Parathyroid adenoma (tissue), 2 donors: ENCODE data around the gene GABPA.

Experiments
- H2AFZ ChIP-seq: fragments of 300-600 bp; sonication (generic); one replicate; pipeline ENCODE4 v1.7.0; 2017; ENCODE audit warnings: antibody characterized with exemption, mild to moderate bottlenecking
- H3K27ac ChIP-seq: fragments of 300-600 bp; sonication (generic); one replicate; pipeline ENCODE4 v1.7.0; 2017
- H3K27me3 ChIP-seq: fragments of 300-600 bp; sonication (generic); one replicate; pipeline ENCODE4 v1.7.0; 2017; ENCODE audit warnings: low read length; ENCODE audit not compliant: control insufficient read depth, insufficient read depth
- H3K36me3 ChIP-seq: fragments of 300-600 bp; sonication (generic); one replicate; pipeline ENCODE4 v1.7.0; 2017; ENCODE audit warnings: low read length; ENCODE audit not compliant: control insufficient read depth, insufficient read depth
- H3K4me1 ChIP-seq: fragments of 300-600 bp; sonication (generic); one replicate; pipeline ENCODE4 v1.7.0; 2017; ENCODE audit warnings: control low read depth
- H3K4me2 ChIP-seq: fragments of 300-600 bp; sonication (generic); one replicate; pipeline ENCODE4 v1.7.0; 2017; ENCODE audit warnings: low read length
- H3K4me3 ChIP-seq: fragments of 300-600 bp; sonication (generic); one replicate; pipeline ENCODE4 v1.7.0; 2017; ENCODE audit warnings: low read depth, low read length
- H3K79me2 ChIP-seq: fragments of 300-600 bp; sonication (generic); one replicate; pipeline ENCODE4 v1.7.0; 2017; ENCODE audit warnings: control low read depth
- H3K9ac ChIP-seq: fragments of 300-600 bp; sonication (generic); one replicate; pipeline ENCODE4 v1.7.0; 2017; ENCODE audit warnings: mild to moderate bottlenecking
- H3K9me3 ChIP-seq: fragments of 300-600 bp; sonication (generic); one replicate; pipeline ENCODE4 v1.7.0; 2017; ENCODE audit warnings: low read length; ENCODE audit not compliant: control insufficient read depth
- TF ChIP-seq, protein P1 (sequence below): fragments of 300-600 bp; sonication (generic); IDR thresholded peaks from one replicate; pipeline ENCODE4 v1.7.0; 2017; ENCODE audit warnings: antibody characterized with exemption, mild to moderate bottlenecking
- donor health status: primary hyperparathyroidism.

The GABPA gene

DNA sequence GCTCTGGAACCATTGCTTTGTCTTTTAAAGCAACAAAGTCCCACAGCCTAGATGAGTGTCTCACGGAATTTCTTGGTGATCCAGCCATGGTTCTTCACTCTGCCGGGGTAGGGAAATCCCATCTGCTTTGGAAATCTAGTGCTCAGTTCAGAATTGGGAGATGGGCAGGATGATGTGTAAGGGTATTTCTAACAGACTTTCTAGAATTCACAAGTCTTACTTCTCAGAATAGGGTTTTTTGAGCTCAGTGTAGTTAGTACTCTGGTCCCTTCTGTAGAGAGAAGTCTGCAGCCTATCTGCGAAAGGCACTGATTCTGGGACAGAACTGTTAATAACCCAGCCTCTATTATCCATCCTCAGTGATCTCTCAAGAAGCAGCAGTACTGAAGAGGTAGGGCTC, 25.3 kb downstream of the GABPA start:
- Histone ChIP-seq H3K27ac (no peak overlapping the region), H3K9ac (no peak overlapping the region), H3K79me2 (no peaks in the 10 kb centered on the region), H3K9me3 (no peaks in the 10 kb centered on the region), H3K36me3 (no peaks in the 10 kb centered on the region), H3K4me2 (no peak overlapping the region), H3K27me3 (no peaks in the 10 kb centered on the region), H3K4me3 (no peak overlapping the region), H2AFZ (no peak overlapping the region), H3K4me1 (no peaks in the 10 kb centered on the region)
- TF ChIP-seq, protein P1, sequence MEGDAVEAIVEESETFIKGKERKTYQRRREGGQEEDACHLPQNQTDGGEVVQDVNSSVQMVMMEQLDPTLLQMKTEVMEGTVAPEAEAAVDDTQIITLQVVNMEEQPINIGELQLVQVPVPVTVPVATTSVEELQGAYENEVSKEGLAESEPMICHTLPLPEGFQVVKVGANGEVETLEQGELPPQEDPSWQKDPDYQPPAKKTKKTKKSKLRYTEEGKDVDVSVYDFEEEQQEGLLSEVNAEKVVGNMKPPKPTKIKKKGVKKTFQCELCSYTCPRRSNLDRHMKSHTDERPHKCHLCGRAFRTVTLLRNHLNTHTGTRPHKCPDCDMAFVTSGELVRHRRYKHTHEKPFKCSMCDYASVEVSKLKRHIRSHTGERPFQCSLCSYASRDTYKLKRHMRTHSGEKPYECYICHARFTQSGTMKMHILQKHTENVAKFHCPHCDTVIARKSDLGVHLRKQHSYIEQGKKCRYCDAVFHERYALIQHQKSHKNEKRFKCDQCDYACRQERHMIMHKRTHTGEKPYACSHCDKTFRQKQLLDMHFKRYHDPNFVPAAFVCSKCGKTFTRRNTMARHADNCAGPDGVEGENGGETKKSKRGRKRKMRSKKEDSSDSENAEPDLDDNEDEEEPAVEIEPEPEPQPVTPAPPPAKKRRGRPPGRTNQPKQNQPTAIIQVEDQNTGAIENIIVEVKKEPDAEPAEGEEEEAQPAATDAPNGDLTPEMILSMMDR, result no peak

DNA sequence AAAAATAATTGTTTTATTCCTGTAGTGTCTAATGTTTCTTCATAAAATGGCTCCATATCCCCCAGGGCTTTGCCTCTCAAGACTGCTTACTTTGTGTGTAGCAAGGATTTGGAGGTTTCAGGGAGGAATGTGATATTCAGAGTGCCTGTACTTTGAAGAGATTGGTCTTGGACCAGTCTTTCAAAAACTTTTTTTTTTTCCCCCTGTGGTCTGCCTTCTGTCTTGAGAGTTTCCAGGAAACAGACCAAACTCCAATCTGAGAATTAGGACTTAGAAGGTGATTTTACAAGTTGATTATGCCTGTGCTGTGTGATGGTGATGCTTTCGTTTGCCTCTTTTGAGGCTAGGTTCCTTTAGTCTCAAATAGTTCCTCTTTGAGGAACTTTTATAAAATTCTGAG, 25.9 kb downstream of the GABPA start:
- Histone ChIP-seq H3K36me3 (no peaks in the 10 kb centered on the region), H2AFZ (no peak overlapping the region), H3K4me3 (no peak overlapping the region), H3K27me3 (no peaks in the 10 kb centered on the region), H3K9me3 (no peaks in the 10 kb centered on the region), H3K4me1 (no peaks in the 10 kb centered on the region), H3K9ac (no peak overlapping the region), H3K4me2 (no peak overlapping the region), H3K79me2 (no peaks in the 10 kb centered on the region), H3K27ac (no peak overlapping the region)
- TF ChIP-seq, protein P1, result no peak

DNA sequence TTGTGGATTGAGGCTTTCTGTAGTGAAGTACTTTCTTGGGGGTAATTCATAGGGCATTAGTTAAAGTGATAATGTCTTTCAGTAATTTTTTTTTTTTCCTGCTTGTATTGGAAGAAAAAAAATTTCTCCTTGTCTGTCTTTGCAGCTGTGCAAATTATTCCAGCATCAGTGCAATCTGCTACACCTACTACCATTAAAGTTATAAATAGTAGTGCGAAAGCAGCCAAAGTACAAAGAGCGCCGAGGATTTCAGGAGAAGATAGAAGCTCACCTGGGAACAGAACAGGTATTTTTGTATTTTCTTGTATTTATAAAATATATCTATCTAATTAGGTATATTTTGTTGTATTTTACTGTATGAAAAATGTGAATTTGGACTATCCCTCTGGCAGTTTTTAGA, 29.3 kb downstream of the GABPA start:
- Histone ChIP-seq H3K27me3 (no peaks in the 10 kb centered on the region), H3K36me3 (no peaks in the 10 kb centered on the region), H3K4me3 (no peak overlapping the region), H2AFZ (no peak overlapping the region), H3K4me2 (no peak overlapping the region), H3K79me2 (no peaks in the 10 kb centered on the region), H3K4me1 (no peaks in the 10 kb centered on the region), H3K9me3 (no peaks in the 10 kb centered on the region), H3K9ac (no peak overlapping the region), H3K27ac (no peak overlapping the region)
- TF ChIP-seq, protein P1, result no peak

DNA sequence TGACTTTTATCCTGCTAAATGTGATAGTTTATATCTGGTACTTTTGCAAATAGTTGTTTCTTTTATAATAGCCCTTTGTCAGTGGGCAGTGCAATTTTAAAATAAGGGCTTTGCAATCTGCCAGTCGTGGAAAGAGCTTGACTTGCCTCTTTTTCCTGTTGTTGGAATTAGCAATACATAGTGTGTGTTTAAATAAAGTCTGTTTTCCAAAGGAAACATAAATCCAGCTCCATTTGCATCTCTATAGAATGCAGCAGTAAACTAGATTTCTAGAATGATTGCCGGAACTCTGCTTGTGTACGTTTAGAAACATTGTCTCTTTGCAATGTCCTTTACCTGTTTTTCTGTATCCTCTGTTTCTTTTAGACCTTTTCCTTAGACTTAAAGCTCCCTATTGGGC, 33.1 kb downstream of the GABPA start:
- H3K36me3 ChIP-seq, result no peaks in the 10 kb centered on the region
- H3K9me3 ChIP-seq, result no peaks in the 10 kb centered on the region
- H3K4me2 ChIP-seq, result no peak overlapping the region
- H3K27me3 ChIP-seq, result no peaks in the 10 kb centered on the region
- no peaks in the 10 kb centered on the region for H3K79me2 ChIP-seq
- H2AFZ ChIP-seq, result no peak overlapping the region
- H3K9ac ChIP-seq, result no peak overlapping the region
- TF ChIP-seq, protein P1, result no peak
- H3K27ac ChIP-seq, result no peak overlapping the region
- H3K4me3 ChIP-seq, result no peak overlapping the region
- H3K4me1 ChIP-seq, result no peaks in the 10 kb centered on the region

DNA sequence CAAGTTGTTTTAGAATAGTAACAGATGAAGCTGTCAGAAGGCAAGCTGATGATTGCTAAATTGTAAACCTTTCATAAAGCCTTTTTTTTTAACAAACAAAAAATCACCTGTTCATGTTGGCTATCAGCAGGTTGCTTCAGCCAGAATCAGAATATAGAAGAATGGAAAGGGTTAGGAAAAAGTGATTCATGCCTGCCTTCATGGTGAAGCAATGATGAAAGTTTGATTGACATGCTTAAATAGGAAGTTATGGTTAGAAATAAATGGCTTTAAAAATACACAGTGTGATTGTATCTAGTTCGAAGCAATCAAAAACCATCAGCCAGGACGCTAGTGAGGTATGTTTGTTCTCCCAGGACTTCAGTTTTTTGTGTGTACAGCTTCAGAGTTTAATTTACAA, 37.9 kb downstream of the GABPA start:
- no peaks in the 10 kb centered on the region for H3K27me3 ChIP-seq
- no peak overlapping the region for H3K4me2 ChIP-seq
- TF ChIP-seq, protein P1, result no peak
- H3K9ac ChIP-seq, result no peak overlapping the region
- no peaks in the 10 kb centered on the region for H3K4me1 ChIP-seq
- H3K36me3 ChIP-seq, result no peaks in the 10 kb centered on the region
- no peaks in the 10 kb centered on the region for H3K9me3 ChIP-seq
- H2AFZ ChIP-seq, result no peak overlapping the region
- no peaks in the 10 kb centered on the region for H3K79me2 ChIP-seq
- no peak overlapping the region for H3K27ac ChIP-seq
- H3K4me3 ChIP-seq, result no peak overlapping the region
